IMR-90 (cell line): ENCODE results near the gene AKAP13. TPM values are rescaled to one million over a fixed set of nuclear protein-coding genes. Genes with fewer than 3 reads are reported as not detected.

Experiments used
- ATAC-seq: fragments of 200-7000 bp; cut with Tn5 transposase; 2 replicates; pipeline ENCODE4 v1.9.1; 2020; ENCODE audit warnings: low read depth, mild to moderate bottlenecking, moderate library complexity
- BruUV-seq: library from RNA; stranded (reverse); fragments of 400-500 nt; replicated peaks from 2 replicates; lab custom pipeline; 2021; lab: Mats Ljungman, UMichigan
- CTCF ChIA-PET: fragments of 300-600 bp; formaldehyde crosslinking; extraction: SDS; loops from one replicate; lab custom pipeline; 2021; ENCODE audit warnings: antibody characterized with exemption; lab: Yijun Ruan, JAX
- POLR2A ChIA-PET: fragments of 300-600 bp; sonication (Branson Sonifier 250); formaldehyde crosslinking; loops from one replicate; lab custom pipeline; 2022; ENCODE audit warnings: antibody characterized with exemption; ENCODE audit not compliant: unreplicated experiment; lab: Charles Lee
- DNase-seq: peaks from one replicate; pipeline ENCODE4 v3.0.0; 2013
- H2AFZ ChIP-seq: replicated peaks from 2 replicates; pipeline ENCODE3; 2013; ENCODE audit warnings: low read length, mild to moderate bottlenecking; ENCODE audit not compliant: poor library complexity
- H2AK5ac ChIP-seq: 2 replicates; pipeline ENCODE4 v1.6.1; 2013; ENCODE audit warnings: low read depth, low read length, inconsistent platforms
- H2AK9ac ChIP-seq: replicated peaks from 2 replicates; pipeline ENCODE3; 2013; ENCODE audit warnings: mild to moderate bottlenecking, low read depth, low read length, moderate library complexity; ENCODE audit not compliant: poor library complexity
- H2BK120ac ChIP-seq: 2 replicates; pipeline ENCODE4 v1.6.1; 2013; ENCODE audit warnings: low read depth, low read length, inconsistent platforms
- H2BK15ac ChIP-seq: 3 replicates; pipeline ENCODE4 v1.6.1; 2013; ENCODE audit warnings: low read depth, low read length, inconsistent platforms
- H2BK20ac ChIP-seq: 2 replicates; pipeline ENCODE4 v1.6.1; 2013; ENCODE audit warnings: low read depth, mild to moderate bottlenecking, inconsistent platforms, low read length, moderate library complexity
- H2BK5ac ChIP-seq: 2 replicates; pipeline ENCODE4 v1.6.1; 2013; ENCODE audit warnings: mild to moderate bottlenecking, low read depth, low read length, inconsistent platforms; ENCODE audit not compliant: poor library complexity, severe bottlenecking
- H3K14ac ChIP-seq: replicated peaks from 2 replicates; pipeline ENCODE4 v1.6.1; 2013; ENCODE audit warnings: low read depth, low read length, inconsistent platforms
- H3K18ac ChIP-seq: 2 replicates; pipeline ENCODE4 v1.6.1; 2013; ENCODE audit warnings: low read depth, low read length, control low read depth
- H3K23ac ChIP-seq: 2 replicates; pipeline ENCODE4 v1.6.1; 2013; ENCODE audit warnings: low read depth, low read length, inconsistent platforms
- H3K27ac ChIP-seq: 2 replicates; pipeline ENCODE4 v1.5.1; 2013; ENCODE audit warnings: mild to moderate bottlenecking, control low read depth, low read length; ENCODE audit not compliant: insufficient read depth
- H3K27me3 ChIP-seq: 2 replicates; pipeline ENCODE4 v1.6.1; 2013; ENCODE audit warnings: low read length; ENCODE audit not compliant: control insufficient read depth, insufficient read depth
- H3K36me3 ChIP-seq: 2 replicates; pipeline ENCODE4 v1.6.1; 2013; ENCODE audit warnings: low read length, mixed read lengths; ENCODE audit not compliant: control insufficient read depth, insufficient read depth
- H3K4ac ChIP-seq: 2 replicates; pipeline ENCODE4 v1.6.1; 2013; ENCODE audit warnings: low read depth, low read length, inconsistent platforms
- H3K4me1 ChIP-seq: 2 replicates; pipeline ENCODE4 v1.6.1; 2013; ENCODE audit warnings: low read length, mixed read lengths; ENCODE audit not compliant: control insufficient read depth, insufficient read depth
- H3K4me2 ChIP-seq: 2 replicates; pipeline ENCODE4 v1.6.1; 2013; ENCODE audit warnings: low read depth, mild to moderate bottlenecking, control low read depth, low read length, moderate library complexity
- H3K4me3 ChIP-seq: 2 replicates; pipeline ENCODE4 v1.5.1; 2013; ENCODE audit warnings: low read depth, mild to moderate bottlenecking, control low read depth, low read length, moderate library complexity; ENCODE audit not compliant: insufficient read depth
- H3K56ac ChIP-seq: 2 replicates; pipeline ENCODE4 v1.6.1; 2013; ENCODE audit warnings: low read length, inconsistent platforms; ENCODE audit not compliant: insufficient read depth; ENCODE audit errors: extremely low read depth
- H3K79me1 ChIP-seq, 2 experiments: 2 replicates each; pipeline ENCODE4 v1.6.1; 2013; ENCODE audit warnings: low read length in 2 of 2, inconsistent platforms in 1 of 2, low read depth in 1 of 2
- H3K9ac ChIP-seq: 2 replicates; pipeline ENCODE4 v1.6.1; 2013; ENCODE audit warnings: low read depth, low read length, control low read depth
- H3K9me1 ChIP-seq: 2 replicates; pipeline ENCODE4 v1.6.1; 2013; ENCODE audit warnings: low read length, inconsistent platforms; ENCODE audit not compliant: insufficient read depth
- H3K9me3 ChIP-seq: 2 replicates; pipeline ENCODE4 v1.6.1; 2013; ENCODE audit warnings: low read length; ENCODE audit not compliant: control insufficient read depth, insufficient read depth
- H4K20me1 ChIP-seq: 2 replicates; pipeline ENCODE4 v1.6.1; 2013; ENCODE audit warnings: low read length, inconsistent platforms; ENCODE audit not compliant: insufficient read depth
- H4K5ac ChIP-seq: 2 replicates; pipeline ENCODE4 v1.6.1; 2013; ENCODE audit warnings: mild to moderate bottlenecking, low read depth, low read length, control low read depth
- H4K8ac ChIP-seq, 2 experiments: 2 replicates each; pipeline ENCODE4 v1.6.1; 2013; ENCODE audit warnings: low read depth in 2 of 2, low read length in 2 of 2, control low read depth in 1 of 2, inconsistent platforms in 1 of 2
- H4K91ac ChIP-seq: 2 replicates; pipeline ENCODE4 v1.6.1; 2013; ENCODE audit warnings: low read depth, low read length, inconsistent platforms; ENCODE audit not compliant: insufficient read depth
- CEBPB ChIP-seq: IDR thresholded peaks from 2 replicates; pipeline ENCODE4 v1.6.1; 2012; ENCODE audit warnings: low read depth, low read length, improper control_type of control experiment
- CHD1 ChIP-seq: IDR thresholded peaks from 2 replicates; pipeline ENCODE4 v1.6.1; 2012; ENCODE audit warnings: low read depth, low read length, improper control_type of control experiment
- ELK1 ChIP-seq: fragments of 150-350 bp; IDR thresholded peaks from 2 replicates; pipeline ENCODE4 v1.6.1; 2016; ENCODE audit warnings: low read depth, mild to moderate bottlenecking, low read length, moderate library complexity, borderline replicate concordance
- MAFK ChIP-seq: IDR thresholded peaks from 2 replicates; pipeline ENCODE4 v1.6.1; 2012; ENCODE audit warnings: low read depth, low read length, improper control_type of control experiment
- POLR2A ChIP-seq: IDR thresholded peaks from 2 replicates; pipeline ENCODE4 v1.6.1; 2012; ENCODE audit warnings: mild to moderate bottlenecking, low read depth, low read length
- RAD21 ChIP-seq: IDR thresholded peaks from 2 replicates; pipeline ENCODE4 v1.6.1; 2012; ENCODE audit warnings: low read length, improper control_type of control experiment
- RCOR1 ChIP-seq: IDR thresholded peaks from 2 replicates; pipeline ENCODE4 v1.6.1; 2012; ENCODE audit warnings: mild to moderate bottlenecking, low read length, improper control_type of control experiment; ENCODE audit not compliant: insufficient replicate concordance
- RFX5 ChIP-seq: IDR thresholded peaks from 2 replicates; pipeline ENCODE4 v1.8.0; 2012; ENCODE audit warnings: low read depth, mild to moderate bottlenecking, low read length, moderate library complexity
- USF2 ChIP-seq: fragments of 150-350 bp; IDR thresholded peaks from 2 replicates; pipeline ENCODE4 v1.6.1; 2017; ENCODE audit warnings: mild to moderate bottlenecking, antibody characterized with exemption, low read length, low read depth
- WGBS, 2 experiments: methylation state at CpG; one replicate each; pipeline versions ENCODE4 v1.1.5 to v1.1.7; 2013; ENCODE audit warnings: missing lambda C conversion rate in 2 of 2; ENCODE audit not compliant: insufficient read length in 1 of 2; ENCODE audit errors: extremely low coverage in 2 of 2; 5-methylcytosine and 5-hydroxymethylcytosine counted together
- dilution Hi-C: fragments of 300-500 bp; cut with HindIII; formaldehyde crosslinking; loops from one replicate; pipeline ENCODE4 v1.14.3; 2018; ENCODE audit warnings: low sequenced_read_pairs; ENCODE audit not compliant: unreplicated experiment
- in situ Hi-C: fragments of 300-500 bp; cut with MboI; formaldehyde crosslinking; loops from 3 replicates; pipeline ENCODE4 v1.14.3; 2019; ENCODE audit warnings: low sequenced_read_pairs, inconsistent platforms, mixed read lengths
- intact Hi-C: fragments of 100-400 bp; cut with micrococcal nuclease; formaldehyde crosslinking; loops from 2 replicates; pipeline ENCODE4 v1.10.0; 2022
- polyA plus RNA-seq, 3 experiments: library from polyadenylated mRNA; depleted of rRNA; stranded (reverse); fragments of >200 nt; gene quantifications; 2 replicates each; pipeline ENCODE4 v1.2.3, GENCODE V29; 2012; ENCODE audit warnings: low replicate concordance in 1 of 3
- total RNA-seq: library from RNA; depleted of rRNA; stranded (reverse); fragments of >200 nt; gene quantifications from 2 replicates; pipeline ENCODE4 v1.2.3, GENCODE V29; 2012

Gene AKAP13
- total and polyA plus RNA-seq, 2 of the 4 experiments (the other 2 are of a cell fraction) = 10.4 to 46.4 TPM

- ChIA-PET CTCF (no interaction called here), POLR2A (no interaction called here)
- Histone ChIP-seq H3K9me1 (peaks cover 13% of the 10 kb centered on the region), H3K27ac (no peak overlapping the region), H2BK20ac (0 out of 2 replicates have a peak overlapping the region, but pooled peaks have one; percentile 18), H2BK5ac (no peak overlapping the region), H3K56ac (no peak overlapping the region), H3K14ac (peak overlapping the region; percentile 36; the same call in 1 of the 2 replicates), H3K9ac (no peak overlapping the region), H2AK5ac (no peak overlapping the region), H3K4me3 (no peak overlapping the region), H2AFZ (no peak overlapping the region), H4K91ac (no peak overlapping the region), H3K4me2 (no peak overlapping the region), H2BK120ac (peak overlapping the region; percentile 9; the same call in 1 of the 2 replicates), H3K36me3 (no peaks in the 10 kb centered on the region), H3K4ac (no peak overlapping the region), H3K79me1 (peaks cover 35 to 78% of the 10 kb centered on the region in 2 experiments), H3K27me3 (no peaks in the 10 kb centered on the region), H3K9me3 (no peaks in the 10 kb centered on the region), H4K8ac (no peak overlapping the region), H2BK15ac (no peak overlapping the region), H3K4me1 (peaks cover 15% of the 10 kb centered on the region), H2AK9ac (no peak overlapping the region), H4K20me1 (0 out of 2 replicates have a peak, but pooled peaks cover 4% of the 10 kb centered on the region), H3K18ac (no peak overlapping the region), H4K5ac (no peak overlapping the region), H3K23ac (no peak overlapping the region)
- no CpG with 5 or more reads among the region's 6 CpGs for WGBS, 2 experiments
- no TSS peak for BruUV-seq
- in situ Hi-C loops (no loop called here), intact Hi-C loops (loop anchor here (10.0 kb wide), 1 partner anchor 213 kb away; no protein-coding TSS in a partner anchor), dilution Hi-C loops (no loop called here)
- ATAC-seq (no peak), DNase-seq (no peak)
- TF ChIP-seq CEBPB = no peak
- TF ChIP-seq CHD1 = no peak
- TF ChIP-seq RCOR1 = no peak
- TF ChIP-seq USF2 = no peak
- TF ChIP-seq RAD21 = no peak
- TF ChIP-seq MAFK = no peak
- TF ChIP-seq ELK1 = no peak
- no peak for TF ChIP-seq RFX5
- TF ChIP-seq POLR2A = no peak
Measured at GRCh38 chr15:85627213-85627935, 247.0 kb downstream of the AKAP13 start.
